ENCODE data around the gene SOX15. TPM values are rescaled to one million over a fixed set of nuclear protein-coding genes. Genes with fewer than 3 reads are reported as not detected.

Gene SOX15
- total and polyA plus RNA-seq, 10 of the 15 experiments (the other 5 are each of a cell fraction or from before 2014, with no cell fraction given) = 0.06 to 0.53 (median 0.16) TPM; not detected in 2

- TF ChIP-seq, protein P1, sequence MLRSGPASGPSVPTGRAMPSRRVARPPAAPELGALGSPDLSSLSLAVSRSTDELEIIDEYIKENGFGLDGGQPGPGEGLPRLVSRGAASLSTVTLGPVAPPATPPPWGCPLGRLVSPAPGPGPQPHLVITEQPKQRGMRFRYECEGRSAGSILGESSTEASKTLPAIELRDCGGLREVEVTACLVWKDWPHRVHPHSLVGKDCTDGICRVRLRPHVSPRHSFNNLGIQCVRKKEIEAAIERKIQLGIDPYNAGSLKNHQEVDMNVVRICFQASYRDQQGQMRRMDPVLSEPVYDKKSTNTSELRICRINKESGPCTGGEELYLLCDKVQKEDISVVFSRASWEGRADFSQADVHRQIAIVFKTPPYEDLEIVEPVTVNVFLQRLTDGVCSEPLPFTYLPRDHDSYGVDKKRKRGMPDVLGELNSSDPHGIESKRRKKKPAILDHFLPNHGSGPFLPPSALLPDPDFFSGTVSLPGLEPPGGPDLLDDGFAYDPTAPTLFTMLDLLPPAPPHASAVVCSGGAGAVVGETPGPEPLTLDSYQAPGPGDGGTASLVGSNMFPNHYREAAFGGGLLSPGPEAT (IDR thresholded peaks at IDR 0.05; ENCODE audit: low read depth) = peak; percentile 86
- TF ChIP-seq ZNF622 (IDR thresholded peaks at IDR 0.05) (no peak), SMAD5 (IDR thresholded peaks at IDR 0.05; ENCODE audit: low read depth) (no peak), GATAD2B (conservative IDR thresholded peaks at IDR 0.05; ENCODE audit: low read depth) (no peak), SPI1 (IDR thresholded peaks at IDR 0.05; ENCODE audit: borderline replicate concordance, insufficient read depth, low read depth, low read length) (peak; percentile 82), NFIC (IDR thresholded peaks at IDR 0.05; ENCODE audit: low read depth, low read length) (peak; percentile 15; the same call in 1 of the 2 replicates), HSF1 (IDR thresholded peaks at IDR 0.05; ENCODE audit: low read depth, low read length) (no peak), ZNF217 (IDR thresholded peaks at IDR 0.05) (no peak), GABPA (IDR thresholded peaks at IDR 0.05; ENCODE audit: low read depth) (no peak), ZBTB40 (IDR thresholded peaks at IDR 0.05; ENCODE audit: borderline replicate concordance) (no peak), YY1 (IDR thresholded peaks at IDR 0.05; ENCODE audit: low read depth, low read length) (0 out of 2 replicates have a peak, but pooled peaks have one; percentile 38), ESRRA (IDR thresholded peaks at IDR 0.05; ENCODE audit: low read length) (no peak), ATF7 (IDR thresholded peaks at IDR 0.05; ENCODE audit: low read depth) (peak; percentile 63), IRF5 (IDR thresholded peaks at IDR 0.05; ENCODE audit: borderline replicate concordance) (no peak), ZNF274 (IDR thresholded peaks at IDR 0.05; ENCODE audit: insufficient read depth, insufficient read length) (no peak), FOXM1 (IDR thresholded peaks at IDR 0.05; ENCODE audit: low read depth, low read length) (0 out of 2 replicates have a peak, but pooled peaks have one; percentile 18), PAX8 (IDR thresholded peaks at IDR 0.05) (no peak)
- TF ChIP-seq, protein P2, sequence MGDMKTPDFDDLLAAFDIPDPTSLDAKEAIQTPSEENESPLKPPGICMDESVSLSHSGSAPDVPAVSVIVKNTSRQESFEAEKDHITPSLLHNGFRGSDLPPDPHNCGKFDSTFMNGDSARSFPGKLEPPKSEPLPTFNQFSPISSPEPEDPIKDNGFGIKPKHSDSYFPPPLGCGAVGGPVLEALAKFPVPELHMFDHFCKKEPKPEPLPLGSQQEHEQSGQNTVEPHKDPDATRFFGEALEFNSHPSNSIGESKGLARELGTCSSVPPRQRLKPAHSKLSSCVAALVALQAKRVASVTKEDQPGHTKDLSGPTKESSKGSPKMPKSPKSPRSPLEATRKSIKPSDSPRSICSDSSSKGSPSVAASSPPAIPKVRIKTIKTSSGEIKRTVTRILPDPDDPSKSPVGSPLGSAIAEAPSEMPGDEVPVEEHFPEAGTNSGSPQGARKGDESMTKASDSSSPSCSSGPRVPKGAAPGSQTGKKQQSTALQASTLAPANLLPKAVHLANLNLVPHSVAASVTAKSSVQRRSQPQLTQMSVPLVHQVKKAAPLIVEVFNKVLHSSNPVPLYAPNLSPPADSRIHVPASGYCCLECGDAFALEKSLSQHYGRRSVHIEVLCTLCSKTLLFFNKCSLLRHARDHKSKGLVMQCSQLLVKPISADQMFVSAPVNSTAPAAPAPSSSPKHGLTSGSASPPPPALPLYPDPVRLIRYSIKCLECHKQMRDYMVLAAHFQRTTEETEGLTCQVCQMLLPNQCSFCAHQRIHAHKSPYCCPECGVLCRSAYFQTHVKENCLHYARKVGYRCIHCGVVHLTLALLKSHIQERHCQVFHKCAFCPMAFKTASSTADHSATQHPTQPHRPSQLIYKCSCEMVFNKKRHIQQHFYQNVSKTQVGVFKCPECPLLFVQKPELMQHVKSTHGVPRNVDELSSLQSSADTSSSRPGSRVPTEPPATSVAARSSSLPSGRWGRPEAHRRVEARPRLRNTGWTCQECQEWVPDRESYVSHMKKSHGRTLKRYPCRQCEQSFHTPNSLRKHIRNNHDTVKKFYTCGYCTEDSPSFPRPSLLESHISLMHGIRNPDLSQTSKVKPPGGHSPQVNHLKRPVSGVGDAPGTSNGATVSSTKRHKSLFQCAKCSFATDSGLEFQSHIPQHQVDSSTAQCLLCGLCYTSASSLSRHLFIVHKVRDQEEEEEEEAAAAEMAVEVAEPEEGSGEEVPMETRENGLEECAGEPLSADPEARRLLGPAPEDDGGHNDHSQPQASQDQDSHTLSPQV (IDR thresholded peaks at IDR 0.05) = no peak
These were observed 37.3 kb downstream of the SOX15 start (continued) for GRCh38 chr17:7552621-7553051.
